Mesendoderm (in vitro differentiated cells): ENCODE measurements around the gene CDCA5.

Source experiments
- DNase-seq: peaks from one replicate; pipeline ENCODE4 v3.0.0; 2013
- H2AK5ac ChIP-seq: 2 replicates; pipeline ENCODE4 v1.6.1; 2013; ENCODE audit warnings: low read length, inconsistent platforms
- H2BK120ac ChIP-seq: 2 replicates; pipeline ENCODE4 v1.6.1; 2013; ENCODE audit warnings: low read depth, mild to moderate bottlenecking, low read length, moderate library complexity, mixed read lengths
- H2BK15ac ChIP-seq: replicated peaks from 2 replicates; pipeline ENCODE4 v1.6.1; 2013; ENCODE audit warnings: low read depth, mild to moderate bottlenecking, moderate library complexity
- H2BK5ac ChIP-seq: 2 replicates; pipeline ENCODE4 v1.6.1; 2013; ENCODE audit warnings: low read length, inconsistent platforms
- H3K18ac ChIP-seq: 2 replicates; pipeline ENCODE4 v1.6.1; 2013; ENCODE audit warnings: mild to moderate bottlenecking, low read length, mixed read lengths
- H3K23ac ChIP-seq: one replicate; pipeline ENCODE4 v1.6.1; 2013; ENCODE audit warnings: low read length
- H3K27ac ChIP-seq: 2 replicates; pipeline ENCODE4 v1.5.1; 2013; ENCODE audit warnings: low read depth, mild to moderate bottlenecking, inconsistent platforms, low read length, moderate library complexity
- H3K27me3 ChIP-seq: 2 replicates; pipeline ENCODE4 v1.6.1; 2013; ENCODE audit warnings: low read length, control low read depth, mild to moderate bottlenecking, inconsistent platforms; ENCODE audit not compliant: insufficient read depth, poor library complexity
- H3K36me3 ChIP-seq: 2 replicates; pipeline ENCODE4 v1.6.1; 2013; ENCODE audit warnings: low read length, inconsistent platforms; ENCODE audit not compliant: control insufficient read depth, insufficient read depth
- H3K4ac ChIP-seq: one replicate; pipeline ENCODE4 v1.6.1; 2013; ENCODE audit warnings: low read depth, mild to moderate bottlenecking, low read length, moderate library complexity
- H3K4me1 ChIP-seq: 2 replicates; pipeline ENCODE4 v1.6.1; 2013; ENCODE audit warnings: low read depth, low read length, inconsistent platforms; ENCODE audit not compliant: control insufficient read depth
- H3K4me2 ChIP-seq: 2 replicates; pipeline ENCODE4 v1.6.1; 2013; ENCODE audit warnings: low read length
- H3K4me3 ChIP-seq: 2 replicates; pipeline ENCODE4 v1.5.1; 2013; ENCODE audit warnings: mild to moderate bottlenecking, low read length
- H3K56ac ChIP-seq: one replicate; pipeline ENCODE4 v1.6.1; 2013; ENCODE audit warnings: low read length
- H3K79me1 ChIP-seq: 2 replicates; pipeline ENCODE4 v1.6.1; 2013; ENCODE audit warnings: low read length, inconsistent platforms
- H3K79me2 ChIP-seq: 2 replicates; pipeline ENCODE4 v1.6.1; 2013; ENCODE audit warnings: mild to moderate bottlenecking, low read length; ENCODE audit not compliant: control insufficient read depth, insufficient read depth
- H3K9ac ChIP-seq: 2 replicates; pipeline ENCODE4 v1.6.1; 2013; ENCODE audit warnings: low read length, inconsistent platforms
- H4K5ac ChIP-seq: one replicate; pipeline ENCODE4 v1.6.1; 2013; ENCODE audit warnings: low read length
- H4K8ac ChIP-seq: one replicate; pipeline ENCODE4 v1.6.1; 2013; ENCODE audit warnings: low read depth, mild to moderate bottlenecking, control low read depth, low read length, moderate library complexity
- WGBS: extraction: QIAGEN DNeasy Blood & Tissue Kit; methylation state at CpG from one replicate; pipeline ENCODE4 v1.1.7; 2013; ENCODE audit warnings: low lambda C conversion rate, missing lambda C conversion rate; ENCODE audit not compliant: insufficient coverage; ENCODE audit errors: extremely low coverage; 5-methylcytosine and 5-hydroxymethylcytosine counted together

CDCA5 gene

DNA sequence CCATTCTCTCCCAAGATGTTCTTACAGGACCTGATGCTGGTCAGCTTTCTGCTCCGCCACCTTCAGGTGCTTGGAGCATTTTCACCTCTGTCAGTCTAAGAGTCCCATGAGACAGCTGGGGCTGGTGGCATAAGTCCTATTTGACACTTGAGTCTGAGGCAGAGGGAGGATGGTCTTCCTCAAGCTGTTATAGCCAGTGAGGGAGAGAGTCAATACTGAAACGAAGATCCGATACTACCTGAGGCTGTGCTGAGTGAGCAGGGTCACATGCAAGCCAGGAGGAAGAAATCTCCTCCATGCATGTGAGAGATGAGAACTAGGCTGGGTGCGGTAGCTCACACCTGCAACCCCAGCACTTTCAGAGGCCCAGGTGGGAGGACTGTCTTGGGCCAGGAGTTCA lies 5.8 kb upstream of the CDCA5 start:
- Histone ChIP-seq H2AK5ac (no peak overlapping the region), H3K23ac (no peak overlapping the region), H3K79me2 (no peaks in the 10 kb centered on the region), H3K27me3 (no peaks in the 10 kb centered on the region), H3K4me3 (no peak overlapping the region), H3K4me1 (no peaks in the 10 kb centered on the region), H3K4ac (no peak overlapping the region), H4K8ac (no peak overlapping the region), H3K27ac (no peak overlapping the region), H3K9ac (no peak overlapping the region), H3K4me2 (no peak overlapping the region), H2BK5ac (no peak overlapping the region), H3K36me3 (no peaks in the 10 kb centered on the region), H3K79me1 (peaks cover 5% of the 10 kb centered on the region), H3K18ac (no peak overlapping the region), H4K5ac (no peak overlapping the region), H3K56ac (no peak overlapping the region), H2BK15ac (no peak overlapping the region), H2BK120ac (no peak overlapping the region)
- no CpG with 5 or more reads among the region's 4 CpGs for WGBS
- no peak for DNase-seq

DNA sequence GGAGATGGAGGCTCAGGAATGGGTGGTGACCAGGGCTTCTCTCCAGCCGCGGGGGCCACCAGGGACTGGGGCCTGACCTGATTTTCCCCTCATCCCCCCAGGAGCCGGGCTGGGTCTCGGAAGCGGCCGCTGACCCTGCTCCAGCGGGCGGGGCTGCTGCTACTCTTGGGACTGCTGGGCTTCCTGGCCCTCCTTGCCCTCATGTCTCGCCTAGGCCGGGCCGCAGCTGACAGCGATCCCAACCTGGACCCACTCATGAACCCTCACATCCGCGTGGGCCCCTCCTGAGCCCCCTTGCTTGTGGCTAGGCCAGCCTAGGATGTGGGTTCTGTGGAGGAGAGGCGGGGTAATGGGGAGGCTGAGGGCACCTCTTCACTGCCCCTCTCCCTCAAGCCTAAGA lies 4.0 kb upstream of the CDCA5 start:
- Histone ChIP-seq H2AK5ac (no peak overlapping the region), H2BK15ac (no peak overlapping the region), H3K36me3 (no peaks in the 10 kb centered on the region), H3K56ac (no peak overlapping the region), H3K23ac (no peak overlapping the region), H3K79me2 (peaks cover 10% of the 10 kb centered on the region), H2BK5ac (no peak overlapping the region), H3K27ac (no peak overlapping the region), H3K4me3 (no peak overlapping the region), H3K27me3 (no peaks in the 10 kb centered on the region), H3K9ac (no peak overlapping the region), H3K18ac (no peak overlapping the region), H3K79me1 (peaks cover 14% of the 10 kb centered on the region), H2BK120ac (no peak overlapping the region), H3K4me1 (peaks cover 2% of the 10 kb centered on the region), H3K4ac (no peak overlapping the region), H4K8ac (no peak overlapping the region), H4K5ac (no peak overlapping the region), H3K4me2 (no peak overlapping the region)
- WGBS = no CpG with 5 or more reads among the region's 15 CpGs
- DNase-seq = no peak

DNA sequence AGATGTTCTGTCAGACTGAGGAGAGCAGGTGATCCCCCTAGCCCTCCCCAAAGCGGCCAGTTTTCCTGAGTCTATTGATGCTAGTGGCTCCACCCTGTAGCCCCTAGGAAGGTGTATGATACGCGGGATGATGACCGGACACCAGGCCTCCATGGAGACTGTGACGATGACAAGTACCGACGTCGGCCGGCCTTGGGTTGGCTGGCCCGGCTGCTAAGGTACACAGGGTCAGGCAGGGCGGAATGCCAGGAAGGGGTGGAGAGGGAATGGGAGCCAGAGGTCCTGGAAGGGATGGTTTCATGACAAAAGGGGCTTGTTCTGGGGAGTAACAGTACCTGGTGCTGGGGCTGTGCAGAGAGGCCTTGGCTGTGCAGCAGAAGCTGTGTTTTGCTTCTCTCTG lies 3.4 kb upstream of the CDCA5 start:
- H3K4me3 ChIP-seq = no peak overlapping the region

DNA sequence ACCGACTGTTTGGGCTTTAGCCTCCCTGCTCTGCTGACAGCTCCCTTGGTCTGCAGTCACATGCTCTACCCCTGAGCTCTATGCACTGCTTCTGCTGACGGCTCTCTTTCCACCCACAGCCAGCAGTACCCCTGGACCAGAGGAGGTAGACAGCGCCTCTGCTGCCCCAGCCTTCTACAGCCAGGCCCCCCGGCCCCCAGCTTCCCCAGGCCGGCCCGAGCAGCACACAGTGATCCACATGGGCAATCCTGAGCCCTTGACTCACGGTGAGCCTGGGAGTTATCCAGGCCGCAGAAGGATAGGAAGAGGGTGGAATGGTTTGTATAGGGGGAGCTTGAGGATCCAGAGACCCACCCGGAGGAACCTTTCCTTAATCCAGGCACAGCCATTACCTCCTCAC lies 3.0 kb upstream of the CDCA5 start:
- no peak overlapping the region for H3K18ac ChIP-seq
- H4K5ac ChIP-seq = no peak overlapping the region
- H3K56ac ChIP-seq = no peak overlapping the region
- H3K36me3 ChIP-seq = no peaks in the 10 kb centered on the region
- H2AK5ac ChIP-seq = no peak overlapping the region
- no peak overlapping the region for H3K4me2 ChIP-seq
- peaks cover 18% of the 10 kb centered on the region for H3K79me2 ChIP-seq
- H3K9ac ChIP-seq = no peak overlapping the region
- no peak overlapping the region for H3K23ac ChIP-seq
- no peak overlapping the region for H2BK5ac ChIP-seq
- no peak overlapping the region for H2BK120ac ChIP-seq
- no CpG with 5 or more reads among the region's 9 CpGs for WGBS
- H2BK15ac ChIP-seq = no peak overlapping the region
- H4K8ac ChIP-seq = no peak overlapping the region
- H3K79me1 ChIP-seq = peaks cover 18% of the 10 kb centered on the region
- peaks cover 2% of the 10 kb centered on the region for H3K4me1 ChIP-seq
- DNase-seq = no peak
- no peak overlapping the region for H3K4me3 ChIP-seq
- no peak overlapping the region for H3K4ac ChIP-seq
- no peak overlapping the region for H3K27ac ChIP-seq
- no peaks in the 10 kb centered on the region for H3K27me3 ChIP-seq

More for the DNA sequence above, 3.4 kb upstream of the CDCA5 start:
- no peak for DNase-seq
- Histone ChIP-seq H2BK5ac (no peak overlapping the region), H3K79me2 (peaks cover 14% of the 10 kb centered on the region), H3K4me1 (peaks cover 2% of the 10 kb centered on the region), H3K79me1 (peaks cover 16% of the 10 kb centered on the region), H3K27ac (no peak overlapping the region), H3K36me3 (no peaks in the 10 kb centered on the region), H3K4me2 (no peak overlapping the region), H3K9ac (no peak overlapping the region), H2BK15ac (no peak overlapping the region), H3K27me3 (no peaks in the 10 kb centered on the region), H2BK120ac (no peak overlapping the region), H4K8ac (no peak overlapping the region), H3K56ac (no peak overlapping the region), H3K18ac (no peak overlapping the region), H3K4ac (no peak overlapping the region), H2AK5ac (no peak overlapping the region), H4K5ac (no peak overlapping the region), H3K23ac (no peak overlapping the region)
- WGBS = no CpG with 5 or more reads among the region's 11 CpGs

DNA sequence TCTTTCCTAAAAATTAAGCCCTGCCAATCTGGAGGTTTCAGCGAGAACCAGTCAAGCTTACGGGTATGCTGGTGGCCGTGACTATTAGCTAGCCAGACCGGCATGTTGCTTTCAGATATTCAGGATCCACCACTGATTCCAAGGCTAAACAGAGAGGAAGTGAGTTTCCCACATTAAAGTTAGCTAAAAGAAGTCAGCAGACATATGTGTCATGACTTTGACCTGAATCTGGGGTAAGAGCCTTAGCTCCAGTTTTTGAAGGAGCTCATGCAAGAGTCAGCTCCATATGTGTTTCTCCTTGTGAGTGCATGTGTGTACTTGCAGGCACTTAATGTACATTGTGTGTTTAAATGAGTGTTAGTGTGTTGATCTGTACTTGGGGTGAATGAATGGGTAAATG lies 1.6 kb upstream of the CDCA5 start:
- Histone ChIP-seq H2BK5ac (no peak overlapping the region), H4K5ac (no peak overlapping the region), H2BK15ac (no peak overlapping the region), H3K79me1 (peaks cover 23% of the 10 kb centered on the region), H3K18ac (no peak overlapping the region), H3K9ac (no peak overlapping the region), H3K4ac (no peak overlapping the region), H3K4me2 (no peak overlapping the region), H2AK5ac (no peak overlapping the region), H3K23ac (no peak overlapping the region), H3K56ac (no peak overlapping the region), H3K4me3 (no peak overlapping the region), H3K36me3 (peaks cover 4% of the 10 kb centered on the region), H3K27ac (no peak overlapping the region), H3K4me1 (peaks cover 2% of the 10 kb centered on the region), H3K79me2 (peaks cover 22% of the 10 kb centered on the region), H3K27me3 (no peaks in the 10 kb centered on the region), H4K8ac (no peak overlapping the region), H2BK120ac (no peak overlapping the region)
- no CpG with 5 or more reads among the region's 4 CpGs for WGBS
- DNase-seq = no peak

DNA sequence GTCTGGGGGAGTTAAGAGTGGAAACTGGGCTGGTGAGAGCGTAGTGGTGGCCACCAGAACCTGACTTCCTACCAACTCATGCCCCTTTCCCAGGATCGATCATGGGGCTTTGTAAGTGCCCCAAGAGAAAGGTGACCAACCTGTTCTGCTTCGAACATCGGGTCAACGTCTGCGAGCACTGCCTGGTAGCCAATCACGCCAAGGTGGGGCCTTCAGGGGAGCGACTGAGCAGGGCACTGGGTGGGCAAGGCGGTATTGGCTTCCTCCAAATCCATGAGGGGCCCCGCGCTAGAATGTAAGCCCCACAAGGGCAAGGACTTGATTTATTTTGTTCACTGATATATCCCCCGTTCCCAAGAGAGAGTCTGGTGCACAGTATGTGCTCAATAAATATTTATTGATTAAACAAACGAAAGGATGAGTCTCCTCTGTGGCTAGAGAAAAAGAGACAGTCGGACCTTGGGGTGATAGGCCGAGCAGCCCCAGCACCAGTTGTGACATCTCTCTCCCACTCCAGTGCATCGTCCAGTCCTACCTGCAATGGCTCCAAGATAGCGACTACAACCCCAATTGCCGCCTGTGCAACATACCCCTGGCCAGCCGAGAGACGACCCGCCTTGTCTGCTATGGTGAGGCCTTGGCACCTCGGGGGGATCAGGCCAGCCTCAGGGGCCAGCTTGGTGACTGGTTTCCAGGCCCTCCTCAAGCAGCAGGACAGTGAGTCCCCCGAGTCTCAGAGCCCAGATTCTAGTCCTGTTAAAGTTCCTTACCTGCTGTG lies 947 bp upstream of the CDCA5 start:
- H3K23ac ChIP-seq = peak overlapping the region; percentile 74
- peak overlapping the region; percentile 99 for H3K9ac ChIP-seq
- no peak overlapping the region for H4K5ac ChIP-seq
- peak; percentile 18 for DNase-seq
- H3K56ac ChIP-seq = peak overlapping the region; percentile 99
- H3K4me3 ChIP-seq = peak overlapping the region; percentile 93
- no peak overlapping the region for H3K4ac ChIP-seq
- WGBS = no CpG with 5 or more reads among the region's 23 CpGs
- peaks cover 2% of the 10 kb centered on the region for H3K4me1 ChIP-seq
- H3K36me3 ChIP-seq = peaks cover 8% of the 10 kb centered on the region
- H2BK120ac ChIP-seq = no peak overlapping the region
- H3K4me2 ChIP-seq = peak overlapping the region; percentile 99
- H3K79me1 ChIP-seq = peaks cover 23% of the 10 kb centered on the region
- no peak overlapping the region for H2AK5ac ChIP-seq
- H3K27me3 ChIP-seq = no peaks in the 10 kb centered on the region
- no peak overlapping the region for H2BK15ac ChIP-seq
- no peak overlapping the region for H3K27ac ChIP-seq
- H3K79me2 ChIP-seq = peaks cover 22% of the 10 kb centered on the region
- no peak overlapping the region for H3K18ac ChIP-seq
- no peak overlapping the region for H4K8ac ChIP-seq
- H2BK5ac ChIP-seq = peak overlapping the region; percentile 72
